Activated gamma-delta T cell (primary cell): ENCODE results near the gene GRAMD2B.
A peak's percentile ranks its signal among the peaks of the same experiment; 100 is the strongest.
"Not testable (repeated sequence)": the region's sequence is repeated elsewhere in the genome, so short reads cannot be mapped to it uniquely, and the experiment has no call there.

Source experiments
- DNase-seq: peaks from one replicate; lab custom pipeline; 2025; lab: John Stamatoyannopoulos, UW
- total RNA-seq, 2 donors: gene quantifications; one replicate each; lab custom pipeline; 2026; lab: John Stamatoyannopoulos, UW

Gene GRAMD2B
- 10.0 to 10.9 reads per million in 2 donors for total RNA-seq

DNA sequence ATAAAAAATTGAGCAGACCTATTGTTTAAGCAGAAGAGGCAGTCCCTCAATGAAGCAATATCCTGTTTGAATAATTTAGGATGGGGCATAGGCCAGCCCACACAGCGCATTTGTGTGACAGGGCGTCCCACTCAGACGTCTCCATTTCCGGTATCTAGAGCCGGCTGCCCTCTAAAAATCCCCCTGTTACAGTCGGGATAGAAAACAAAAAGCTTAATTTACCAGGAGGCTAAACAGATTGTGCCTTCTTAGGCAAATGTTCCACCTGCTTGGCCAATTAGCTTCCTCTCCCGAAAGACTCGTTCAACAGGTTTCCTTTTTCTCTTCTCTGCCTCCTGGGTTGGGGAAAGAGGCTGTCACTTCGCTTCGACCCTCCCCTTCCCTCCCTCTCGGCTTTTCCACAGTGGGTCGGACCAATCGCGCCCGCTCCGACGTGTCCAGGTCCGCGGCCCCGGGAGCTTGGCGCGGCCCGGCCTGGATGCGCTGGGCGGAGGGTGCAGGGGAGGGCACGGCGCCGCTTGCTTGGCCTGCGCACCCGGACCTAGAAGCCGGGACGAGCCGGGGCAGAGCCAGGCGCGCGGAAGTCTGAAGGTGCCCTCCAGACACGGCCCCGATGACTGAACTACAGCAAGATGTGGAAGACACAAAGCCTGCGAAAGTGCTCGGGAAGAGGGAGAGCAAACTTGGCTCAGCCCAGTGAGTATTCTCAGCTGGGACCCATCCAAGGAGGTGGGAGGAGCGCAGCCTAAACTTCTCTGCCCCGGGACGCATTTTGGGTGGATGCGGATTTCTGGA lies at the start of gene GRAMD2B:
GRAMD2B (plus strand) TSS at position 416 of the 795 bp plus-strand sequence; CDS start at position 614, 198 bp downstream.
- peak; percentile 42 for DNase-seq

- no peak for DNase-seq
Measured at GRCh38 chr5:126374109-126374416, 49.1 kb upstream of the GRAMD2B start.

DNA sequence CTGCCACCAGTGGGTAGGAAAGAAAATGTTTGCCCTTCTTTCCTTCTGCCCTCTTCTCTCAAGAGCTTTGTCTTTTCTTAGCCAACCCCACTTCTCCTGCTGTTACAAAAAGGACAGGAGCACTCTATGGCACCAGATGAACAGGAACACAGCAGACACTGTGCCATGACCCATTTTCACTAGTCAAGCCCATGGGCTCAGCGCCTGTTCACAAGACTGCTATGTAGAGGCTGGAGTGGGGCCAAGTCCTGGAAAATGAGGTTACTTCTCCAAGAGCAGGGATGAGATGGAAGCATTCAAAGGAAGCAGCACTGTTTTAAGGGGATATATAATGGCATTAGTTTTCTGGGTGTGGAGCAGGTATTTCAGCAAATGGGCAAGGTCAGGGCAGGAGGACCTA lies 46.8 kb upstream of the GRAMD2B start:
- no peak for DNase-seq

- no peak for DNase-seq
Measured at GRCh38 chr5:126377424-126377823, 45.8 kb upstream of the GRAMD2B start.

GRCh38 chr5:126380316-126380715 lies 42.9 kb upstream of the GRAMD2B start:
- not testable (repeated sequence) for DNase-seq

DNA sequence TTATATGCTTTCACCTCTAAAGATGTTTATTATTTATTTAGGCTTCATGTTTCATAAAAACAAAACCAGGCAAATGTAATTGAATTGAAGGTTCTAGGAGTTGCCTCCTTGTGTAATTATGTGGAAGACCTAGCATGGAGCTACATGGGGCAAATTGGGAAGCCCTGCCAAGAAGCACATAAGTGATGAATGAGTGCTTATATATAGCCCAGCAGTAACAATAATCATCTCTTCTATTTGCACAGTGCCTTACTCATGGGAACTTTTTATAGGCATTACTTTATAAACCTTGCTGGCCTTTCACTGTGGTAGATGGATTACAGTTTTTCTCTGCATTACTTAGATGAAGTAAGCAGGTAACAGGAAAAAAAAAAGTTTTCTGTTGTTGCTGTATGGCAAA lies 40.0 kb upstream of the GRAMD2B start:
- no peak for DNase-seq

GRCh38 chr5:126383776-126384175 lies 39.4 kb upstream of the GRAMD2B start:
- no peak for DNase-seq

DNA sequence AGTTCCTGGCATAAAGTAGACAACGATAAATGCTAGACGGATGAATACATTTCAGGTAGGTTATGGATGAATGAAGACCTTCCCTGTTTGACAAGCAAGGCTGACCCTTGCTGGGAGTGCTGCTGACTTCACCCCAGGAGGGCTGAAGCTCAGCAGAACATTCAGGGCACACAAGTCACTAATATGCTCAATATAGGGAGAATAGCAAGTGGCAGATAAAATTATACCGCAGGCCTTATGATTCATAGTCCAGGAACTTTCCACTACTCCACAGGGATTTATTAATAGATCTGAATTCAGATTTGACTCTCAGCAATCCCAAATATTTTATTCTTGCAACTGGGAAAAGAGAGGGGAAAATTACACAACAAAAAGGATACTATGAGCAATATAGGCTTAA lies 38.2 kb upstream of the GRAMD2B start:
- DNase-seq, result no peak

GRCh38 chr5:126385524-126386502 lies 37.4 kb upstream of the GRAMD2B start:
- DNase-seq, result no peak

GRCh38 chr5:126389179-126389578 lies 34.0 kb upstream of the GRAMD2B start:
- no peak for DNase-seq

GRCh38 chr5:126390051-126390450 lies 33.2 kb upstream of the GRAMD2B start:
- DNase-seq, result no peak

GRCh38 chr5:126391386-126391785 lies 31.8 kb upstream of the GRAMD2B start:
- no peak for DNase-seq

DNA sequence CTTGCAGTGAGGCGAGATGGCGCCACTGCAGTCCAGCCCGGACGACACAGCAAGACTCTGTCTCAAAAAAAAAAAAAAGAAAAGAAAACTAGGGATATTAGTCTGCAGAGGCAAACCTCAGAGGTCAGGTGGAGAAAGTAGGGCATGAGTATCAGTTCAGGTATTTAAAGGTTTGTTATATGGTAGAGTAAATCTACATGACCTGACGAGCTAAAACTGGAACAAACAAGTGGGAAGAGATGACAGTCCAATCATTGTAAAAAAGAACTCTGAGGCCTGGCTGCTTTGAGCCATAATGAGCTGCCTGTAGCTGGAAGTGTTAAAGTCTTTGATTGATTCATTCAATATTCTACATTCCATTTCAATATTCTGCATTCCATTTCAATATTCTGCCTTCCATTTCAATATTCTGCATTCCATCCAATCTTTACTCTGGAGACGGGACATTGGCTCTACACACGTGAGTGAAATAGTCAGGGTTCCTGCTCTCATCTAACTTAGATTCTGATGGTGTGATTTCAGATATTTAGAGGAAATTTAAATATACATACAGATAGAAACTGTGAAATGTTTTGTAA lies 28.9 kb upstream of the GRAMD2B start:
- DNase-seq, result no peak

DNA sequence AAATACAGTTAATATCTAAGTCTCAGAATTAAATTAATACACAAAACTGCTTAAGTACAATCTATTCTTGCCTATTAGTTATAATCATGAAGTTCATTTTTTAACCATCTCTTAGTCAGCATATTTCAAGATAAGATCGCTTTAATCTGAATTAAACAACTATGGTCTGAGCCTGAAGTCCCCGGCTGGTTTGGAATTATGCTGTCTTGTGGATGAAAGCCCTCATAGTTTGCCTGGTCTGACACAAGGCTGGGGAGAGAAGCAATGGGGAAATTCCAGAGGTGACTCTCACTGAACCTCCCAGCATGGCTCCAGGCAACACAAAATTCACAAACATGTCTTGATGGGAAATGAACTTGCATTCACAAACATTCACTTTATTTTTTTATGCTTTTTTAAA lies 28.0 kb upstream of the GRAMD2B start:
- DNase-seq, result no peak

DNA sequence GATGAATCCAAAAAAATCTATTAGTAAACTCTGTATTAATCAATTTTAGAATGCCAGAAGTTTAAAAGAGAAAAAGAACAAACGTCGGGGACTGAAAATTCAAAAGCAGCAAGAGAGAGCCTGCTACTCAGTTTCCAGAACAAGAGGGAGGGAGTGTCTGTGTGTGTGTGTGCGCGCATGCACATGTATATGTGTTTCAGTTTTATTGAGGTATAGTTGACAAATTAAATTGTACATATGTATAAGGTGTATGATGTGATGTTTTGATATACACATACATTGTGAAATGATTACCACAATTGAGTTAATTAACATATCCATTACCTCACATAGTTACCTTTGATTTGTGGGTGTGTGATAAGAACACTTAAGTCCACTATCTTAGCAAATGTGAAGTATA lies 27.6 kb upstream of the GRAMD2B start:
- DNase-seq, result no peak

DNA sequence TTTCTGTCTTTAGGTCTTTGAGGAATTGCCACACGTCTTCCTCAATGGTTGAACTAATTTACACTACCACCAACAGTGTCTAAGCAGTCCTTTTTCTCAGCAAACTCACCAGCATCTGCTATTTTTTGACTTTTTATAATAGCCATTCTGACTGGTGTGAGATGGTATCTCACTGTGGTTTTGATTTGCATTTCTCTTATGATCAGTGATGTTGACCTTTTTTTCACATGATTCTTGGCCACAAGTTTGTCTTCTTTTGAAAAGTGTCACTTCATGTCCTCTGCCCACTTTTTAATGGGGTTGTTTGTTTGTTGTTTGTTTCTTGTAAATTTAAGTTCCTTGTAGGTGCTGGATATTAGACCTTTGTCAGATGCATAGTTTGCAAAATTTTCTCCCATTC lies 26.5 kb upstream of the GRAMD2B start:
- not testable (repeated sequence) for DNase-seq

DNA sequence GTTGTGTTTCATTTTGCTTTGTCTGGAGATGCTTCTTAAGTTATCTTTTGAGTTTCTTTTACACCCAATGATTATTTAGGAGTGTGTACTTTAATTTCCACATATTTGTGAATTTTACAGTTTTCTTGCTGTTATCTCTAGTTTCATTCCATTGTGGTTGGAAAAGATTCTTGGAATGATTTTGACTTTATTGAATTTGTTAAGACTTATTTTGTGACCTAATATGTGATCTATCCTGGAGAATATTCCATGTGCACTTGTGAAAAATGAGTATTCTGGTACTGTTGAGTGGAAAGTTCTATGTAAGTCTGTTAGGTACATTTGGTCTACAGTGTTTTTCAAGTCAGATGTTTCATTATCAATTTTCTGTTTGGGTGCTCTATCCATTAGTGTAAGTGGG lies 24.4 kb upstream of the GRAMD2B start:
- DNase-seq, result no peak

DNA sequence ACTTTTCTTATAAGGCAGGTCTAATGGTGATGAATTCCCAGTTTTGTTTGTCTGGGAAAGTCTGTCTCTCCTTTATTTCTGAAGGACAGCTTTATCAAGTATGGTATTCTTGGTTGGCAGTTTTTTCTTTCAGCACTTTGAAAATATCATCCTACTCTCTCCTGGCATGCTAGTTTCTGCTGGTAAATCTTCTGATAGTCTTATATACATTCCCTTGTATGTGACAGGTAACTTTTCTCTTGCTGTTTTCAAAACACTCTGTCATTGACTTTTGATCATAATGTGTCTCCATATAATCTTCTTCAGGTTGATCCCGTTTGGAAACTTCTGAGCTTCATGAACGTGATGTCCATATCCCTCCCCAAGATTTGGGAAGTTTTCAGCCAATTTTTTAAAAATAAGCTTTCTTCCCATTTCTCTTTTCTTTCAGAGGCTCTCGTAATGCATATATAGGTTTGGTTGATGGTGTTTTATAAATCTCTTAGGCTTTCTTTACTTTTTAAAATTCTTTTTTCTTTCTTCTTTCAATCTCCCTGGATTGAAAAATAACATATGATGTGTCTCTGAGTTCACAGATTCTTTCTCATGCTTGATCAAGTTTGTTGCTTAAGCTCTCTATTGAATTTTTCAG lies 22.5 kb upstream of the GRAMD2B start:
- DNase-seq, result no peak

- no peak for DNase-seq
Measured at GRCh38 chr5:126402621-126403555, 20.3 kb upstream of the GRAMD2B start.

GRCh38 chr5:126403876-126404275 lies 19.3 kb upstream of the GRAMD2B start:
- no peak for DNase-seq

DNA sequence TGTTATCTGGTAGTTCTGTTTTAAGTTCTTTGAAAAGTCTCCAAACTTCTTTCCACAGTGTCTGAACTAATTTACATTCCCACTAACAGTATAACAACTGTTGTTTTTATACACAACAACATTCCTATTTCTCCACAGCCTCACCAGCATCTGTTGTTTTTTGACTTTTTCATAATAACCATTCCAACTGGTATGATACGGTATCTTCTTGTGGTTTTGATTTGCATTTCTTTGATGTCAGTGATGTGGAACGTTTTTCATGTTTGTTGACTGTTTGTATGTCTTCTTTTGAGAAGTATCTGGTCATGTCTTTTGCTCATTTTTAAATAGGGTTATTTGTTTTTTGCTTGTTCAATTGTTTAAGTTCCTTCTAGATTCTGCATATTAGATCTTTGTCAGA lies 12.6 kb upstream of the GRAMD2B start:
- DNase-seq, result no peak
